Endothelial cell (in vitro differentiated cells): ENCODE data around the gene RPS10. TPM values are rescaled to one million over a fixed set of nuclear protein-coding genes. Genes with fewer than 3 reads are reported as not detected.

Source experiments
- DNase-seq: peaks from one replicate; pipeline ENCODE4 v3.0.0; 2021; ENCODE audit warnings: low spot score
- H3K27ac Mint-ChIP-seq: one replicate; pipeline ENCODE4 v1.8.0; 2021; ENCODE audit warnings: mixed read lengths, inconsistent platforms; ENCODE audit not compliant: unreplicated experiment
- H3K27me3 Mint-ChIP-seq: one replicate; pipeline ENCODE4 v1.8.0; 2021; ENCODE audit warnings: mild to moderate bottlenecking, moderate library complexity, mixed read lengths, inconsistent platforms; ENCODE audit not compliant: unreplicated experiment
- H3K36me3 Mint-ChIP-seq: one replicate; pipeline ENCODE4 v1.8.0; 2021; ENCODE audit warnings: mild to moderate bottlenecking, low read depth, mixed read lengths, inconsistent platforms; ENCODE audit not compliant: unreplicated experiment
- H3K4me1 Mint-ChIP-seq: one replicate; pipeline ENCODE4 v1.8.0; 2021; ENCODE audit warnings: mild to moderate bottlenecking, mixed read lengths, inconsistent platforms; ENCODE audit not compliant: unreplicated experiment
- H3K4me3 Mint-ChIP-seq: one replicate; pipeline ENCODE4 v1.8.0; 2021; ENCODE audit warnings: mild to moderate bottlenecking, mixed read lengths, inconsistent platforms; ENCODE audit not compliant: unreplicated experiment
- H3K9me3 Mint-ChIP-seq: one replicate; pipeline ENCODE4 v1.8.0; 2021; ENCODE audit warnings: mixed read lengths, inconsistent platforms; ENCODE audit not compliant: unreplicated experiment
- total RNA-seq: library from RNA; stranded (reverse); fragmentation: NEBNext Ultra II Directional; extraction: Animal tissue kit (Norgen Biotek cat#: 25700); gene quantifications from one replicate; pipeline ENCODE4 v1.2.1, GENCODE V29; 2021; ENCODE audit not compliant: unreplicated experiment
- TF ChIP-seq, protein P1 (sequence below): fragments of 200-600 bp; sonication (generic); IDR thresholded peaks from one replicate; pipeline ENCODE4 v1.5.0; 2021; ENCODE audit warnings: antibody characterized with exemption; ENCODE audit not compliant: unreplicated experiment

Gene RPS10
- total RNA-seq, 1 donor from 2014 or later, result 1,322 TPM

DNA sequence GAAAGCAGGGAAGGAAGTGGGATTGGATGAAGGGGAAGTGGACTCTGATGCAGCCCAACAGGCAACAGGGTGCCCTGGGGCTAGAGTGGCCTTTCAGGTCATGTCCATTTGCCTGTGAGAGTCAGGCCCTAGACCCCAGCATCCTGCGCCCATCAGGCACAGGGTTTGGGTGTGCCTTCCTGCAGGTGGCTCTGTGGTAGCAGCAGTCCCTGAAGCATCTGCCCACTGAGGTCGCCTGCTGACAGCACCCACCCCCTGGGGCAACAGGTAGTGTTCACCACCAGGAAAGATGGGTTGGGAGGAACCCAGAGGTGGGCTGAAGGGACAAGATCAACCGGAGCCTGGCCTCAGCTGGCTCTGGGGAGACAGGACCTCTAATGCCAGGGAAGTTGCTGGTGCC, 43.6 kb upstream of the RPS10 start:
- TF ChIP-seq, protein P1, sequence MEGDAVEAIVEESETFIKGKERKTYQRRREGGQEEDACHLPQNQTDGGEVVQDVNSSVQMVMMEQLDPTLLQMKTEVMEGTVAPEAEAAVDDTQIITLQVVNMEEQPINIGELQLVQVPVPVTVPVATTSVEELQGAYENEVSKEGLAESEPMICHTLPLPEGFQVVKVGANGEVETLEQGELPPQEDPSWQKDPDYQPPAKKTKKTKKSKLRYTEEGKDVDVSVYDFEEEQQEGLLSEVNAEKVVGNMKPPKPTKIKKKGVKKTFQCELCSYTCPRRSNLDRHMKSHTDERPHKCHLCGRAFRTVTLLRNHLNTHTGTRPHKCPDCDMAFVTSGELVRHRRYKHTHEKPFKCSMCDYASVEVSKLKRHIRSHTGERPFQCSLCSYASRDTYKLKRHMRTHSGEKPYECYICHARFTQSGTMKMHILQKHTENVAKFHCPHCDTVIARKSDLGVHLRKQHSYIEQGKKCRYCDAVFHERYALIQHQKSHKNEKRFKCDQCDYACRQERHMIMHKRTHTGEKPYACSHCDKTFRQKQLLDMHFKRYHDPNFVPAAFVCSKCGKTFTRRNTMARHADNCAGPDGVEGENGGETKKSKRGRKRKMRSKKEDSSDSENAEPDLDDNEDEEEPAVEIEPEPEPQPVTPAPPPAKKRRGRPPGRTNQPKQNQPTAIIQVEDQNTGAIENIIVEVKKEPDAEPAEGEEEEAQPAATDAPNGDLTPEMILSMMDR, result no peak
- no peaks in the 10 kb centered on the region for H3K9me3 Mint-ChIP-seq
- H3K36me3 Mint-ChIP-seq, result no peaks in the 10 kb centered on the region
- H3K4me3 Mint-ChIP-seq, result no peak overlapping the region
- H3K4me1 Mint-ChIP-seq, result peaks cover 4% of the 10 kb centered on the region
- no peak overlapping the region for H3K27ac Mint-ChIP-seq
- no peak for DNase-seq
- peaks cover 9% of the 10 kb centered on the region for H3K27me3 Mint-ChIP-seq

DNA sequence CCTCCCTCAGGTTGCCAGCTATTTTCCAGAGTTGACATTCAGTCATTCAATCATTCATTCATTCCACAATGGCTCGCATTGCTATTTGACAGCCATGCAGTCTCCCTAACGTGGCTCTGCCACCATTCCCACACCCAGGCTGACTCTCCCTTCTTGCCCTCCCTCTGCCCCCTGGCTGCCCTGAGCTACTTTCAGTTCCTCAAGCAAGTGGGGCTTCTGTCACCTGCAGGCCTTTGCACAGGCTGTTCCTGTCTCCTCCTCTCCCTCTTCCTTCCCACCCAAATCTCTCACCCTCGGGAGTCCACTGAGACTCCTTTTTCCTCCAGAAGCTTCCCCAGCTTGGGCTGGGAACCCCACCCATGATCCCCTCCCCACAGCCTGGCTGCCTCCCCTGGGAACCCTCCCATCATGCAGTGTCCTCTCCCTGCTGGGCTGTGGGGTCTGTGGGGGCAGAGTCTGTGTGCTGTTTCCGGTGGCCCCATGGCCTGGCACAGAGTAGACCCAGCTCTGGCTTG, 42.6 kb upstream of the RPS10 start:
- Mint-ChIP-seq H3K4me3 (no peak overlapping the region), H3K27me3 (peaks cover 9% of the 10 kb centered on the region), H3K36me3 (no peaks in the 10 kb centered on the region), H3K4me1 (peaks cover 4% of the 10 kb centered on the region), H3K9me3 (no peaks in the 10 kb centered on the region), H3K27ac (no peak overlapping the region)
- TF ChIP-seq, protein P1, result no peak
- no peak for DNase-seq

DNA sequence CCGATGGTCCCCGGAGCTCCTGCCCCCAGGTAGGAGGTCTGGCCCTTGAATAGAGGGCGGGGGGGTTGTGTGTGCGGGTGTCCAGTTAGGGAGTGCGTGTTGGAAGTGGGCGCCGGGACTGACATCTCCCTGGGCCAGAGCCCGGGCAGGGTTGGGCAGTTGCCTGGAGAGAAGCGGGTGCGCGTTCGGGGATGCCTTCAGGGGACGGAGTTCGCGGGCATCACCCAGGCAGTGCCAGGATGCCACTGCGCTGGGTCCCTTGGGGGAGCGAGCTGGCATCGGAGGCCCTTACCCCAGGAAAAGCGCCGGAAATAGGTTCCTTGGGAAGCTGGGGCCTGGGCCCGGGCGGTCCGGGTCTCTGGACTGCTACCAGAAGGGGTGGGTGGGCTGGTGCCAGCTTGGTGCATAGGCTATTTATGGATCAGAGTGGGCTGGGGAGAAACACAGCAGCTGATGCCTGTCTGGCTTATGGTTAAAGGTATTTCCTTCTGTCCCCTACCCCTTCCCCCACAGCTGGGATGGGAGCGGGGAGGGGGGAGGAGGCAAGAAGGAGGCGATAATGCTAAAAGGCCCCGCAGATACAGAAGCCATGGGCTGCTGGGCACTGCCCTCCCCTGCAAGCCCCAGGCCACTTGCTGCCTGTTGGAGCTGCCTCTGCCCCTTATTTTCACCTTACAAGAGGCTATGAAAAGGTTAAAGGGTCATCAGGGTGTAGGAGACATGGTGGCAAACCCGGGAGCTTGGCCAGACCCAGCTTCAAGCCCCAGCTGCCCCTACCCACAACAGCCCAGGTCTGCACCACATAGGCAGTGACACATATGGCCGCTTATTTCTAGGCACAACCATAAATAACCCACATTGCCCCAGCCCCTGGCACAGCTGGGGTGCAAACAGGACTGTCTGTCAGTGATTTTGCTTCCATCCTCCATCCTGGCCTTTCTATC, 40.6 kb upstream of the RPS10 start:
- TF ChIP-seq, protein P1, result no peak
- Mint-ChIP-seq H3K4me1 (peaks cover 11% of the 10 kb centered on the region), H3K36me3 (no peaks in the 10 kb centered on the region), H3K9me3 (no peaks in the 10 kb centered on the region), H3K27ac (no peak overlapping the region), H3K4me3 (no peak overlapping the region), H3K27me3 (peaks cover 6% of the 10 kb centered on the region)
- no peak for DNase-seq

DNA sequence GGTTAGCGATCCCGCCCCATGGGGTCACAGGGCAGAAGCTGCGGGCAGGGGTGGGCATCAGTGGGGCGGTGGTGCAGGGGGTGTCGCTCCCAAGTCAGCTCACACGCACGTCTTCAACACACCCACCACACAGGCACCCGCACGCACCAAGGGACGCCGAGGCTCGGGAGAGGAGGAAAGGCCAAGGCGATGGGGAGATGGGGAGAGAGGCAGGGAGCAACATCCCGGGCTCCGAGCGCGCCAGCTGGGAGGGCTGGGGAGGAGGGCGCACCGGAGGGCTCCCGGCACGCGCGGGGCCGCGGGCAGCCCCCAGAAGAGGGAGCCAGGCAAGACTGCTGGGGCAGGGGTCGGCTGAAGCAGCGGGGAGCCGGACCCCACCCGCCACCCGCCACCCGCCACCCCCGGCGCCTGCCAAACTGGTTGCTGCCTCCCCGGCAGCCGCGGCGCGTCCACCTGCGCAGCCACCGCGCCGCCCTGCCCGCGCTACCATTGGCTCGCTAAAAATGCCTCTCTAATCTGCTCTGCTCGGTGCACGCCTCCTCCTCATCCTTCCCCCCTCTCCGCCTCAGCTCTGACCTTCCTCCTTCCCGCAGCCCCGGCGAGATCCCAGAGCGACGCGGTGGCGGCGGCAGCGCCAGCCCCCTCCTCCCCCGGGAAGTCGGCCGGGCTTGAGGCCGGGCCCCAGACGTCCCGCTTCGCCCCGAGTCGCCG, 39.8 kb upstream of the RPS10 start, which contains the start of gene PACSIN1:
TSS of gene PACSIN1 (plus strand) at position 546 of the 711 bp plus-strand sequence. CDS start 60,230 bp downstream, outside the sequence.
- peaks cover 11% of the 10 kb centered on the region for H3K4me1 Mint-ChIP-seq
- peak; percentile 21 for DNase-seq
- TF ChIP-seq, protein P1, result no peak
- peak within 1 kb of the TSS; percentile 71 for H3K4me3 Mint-ChIP-seq
- no peaks in the 10 kb centered on the region for H3K9me3 Mint-ChIP-seq
- H3K27me3 Mint-ChIP-seq, result peaks cover 6% of the 10 kb centered on the region
- H3K27ac Mint-ChIP-seq, result no peak within 1 kb of the TSS
- no peaks in the 10 kb centered on the region for H3K36me3 Mint-ChIP-seq
